A549 (cell line): Measurements from ENCODE around the gene MFF. TPM values are rescaled to one million over a fixed set of nuclear protein-coding genes. Genes with fewer than 3 reads are reported as not detected.

Source experiments
- ATAC-seq, 2 experiments: fragments of 200-7000 bp in 1 of 2; fragments of >200 bp in 1 of 2; cut with Nextera tagmentation in 1 of 2; cut with Tn5 transposase in 1 of 2; 3 replicates each; pipeline versions ENCODE4 v1.8.0 to v1.9.1; 2018 to 2020; ENCODE audit warnings: mild to moderate bottlenecking in 1 of 2, moderate library complexity in 1 of 2
- CTCF ChIA-PET: fragments of 300-600 bp; sonication (Branson Sonifier 250); formaldehyde crosslinking; extraction: SDS; loops from one replicate; lab custom pipeline; 2021; ENCODE audit warnings: antibody characterized with exemption, inconsistent platforms; lab: Yijun Ruan, JAX
- POLR2A ChIA-PET: fragments of 350-600 bp; formaldehyde crosslinking; extraction: SDS; loops from one replicate; lab custom pipeline; 2021; ENCODE audit warnings: antibody characterized with exemption, inconsistent platforms; lab: Yijun Ruan, JAX
- DNase-seq, 2 experiments: peaks; one replicate each; pipeline versions ENCODE4 v3.0.0 to v3.0.0-alpha.2; 2011 to 2016; ENCODE audit warnings: low read depth in 1 of 2, low spot score in 1 of 2
- FAIRE-seq: peaks from 2 replicates; lab custom pipeline; 2011; peaks lifted over from hg19 to GRCh38; lab: Jason Lieb, UNC
- H3K27ac ChIP-seq, 2 experiments: fragments of >200 bp; sonication (Bioruptor Twin); formaldehyde crosslinking; 3 replicates each; pipeline ENCODE4 v1.5.1; 2016 to 2017
- H3K4me1 ChIP-seq: fragments of >200 bp; sonication (Bioruptor Twin); formaldehyde crosslinking; 3 replicates; pipeline ENCODE4 v1.6.1; 2016
- H3K4me2 ChIP-seq: fragments of >200 bp; sonication (Bioruptor Twin); formaldehyde crosslinking; 3 replicates; pipeline ENCODE4 v1.6.1; 2016
- H3K4me3 ChIP-seq: fragments of >200 bp; sonication (Bioruptor Twin); formaldehyde crosslinking; 3 replicates; pipeline ENCODE4 v1.5.1; 2016
- H3K9me3 ChIP-seq: fragments of >200 bp; sonication (Bioruptor Twin); formaldehyde crosslinking; 3 replicates; pipeline ENCODE4 v1.6.1; 2016
- CEBPB ChIP-seq, 2 experiments: fragments of >200 bp in 1 of 2; sonication (Bioruptor Twin) in 1 of 2; formaldehyde crosslinking in 1 of 2; IDR thresholded peaks; 2 replicates each; pipeline ENCODE4 v1.6.1; 2012 to 2016
- CHD2 ChIP-seq: fragments of 150-350 bp; IDR thresholded peaks from 2 replicates; pipeline ENCODE4 v1.6.1; 2014; ENCODE audit warnings: low read length; ENCODE audit not compliant: partially characterized antibody
- EHMT2 ChIP-seq: fragments of 200-600 bp; sonication (generic); IDR thresholded peaks from 2 replicates; pipeline ENCODE4 v1.6.1; 2016; ENCODE audit warnings: antibody characterized with exemption, low read depth, mild to moderate bottlenecking, moderate library complexity
- ESRRA ChIP-seq: fragments of 150-350 bp; IDR thresholded peaks from 2 replicates; pipeline ENCODE4 v1.6.1; 2014; ENCODE audit warnings: mild to moderate bottlenecking, low read length, borderline replicate concordance
- FOSB ChIP-seq: fragments of 250-450 bp; sonication (Bioruptor Pico); IDR thresholded peaks from 2 replicates; pipeline ENCODE4 v1.5.0; 2020; ENCODE audit warnings: mild to moderate bottlenecking, moderate library complexity
- FOSL2 ChIP-seq, 2 experiments: fragments of 450-650 bp in 1 of 2; fragments of >200 bp in 1 of 2; sonication (Bioruptor Twin) in 1 of 2; formaldehyde crosslinking; IDR thresholded peaks; 2 replicates each; pipeline versions ENCODE4 v1.5.0 to v1.6.1; 2016 to 2020; ENCODE audit warnings: mild to moderate bottlenecking in 1 of 2, moderate library complexity in 1 of 2
- HDAC2 ChIP-seq: fragments of 200-600 bp; sonication (generic); IDR thresholded peaks from 2 replicates; pipeline ENCODE4 v1.6.1; 2016
- HOXA7 ChIP-seq: fragments of 250-450 bp; sonication (Bioruptor Pico); IDR thresholded peaks from 2 replicates; pipeline ENCODE4 v1.5.0; 2020; ENCODE audit warnings: mild to moderate bottlenecking, moderate library complexity
- HOXB13 ChIP-seq: fragments of 250-450 bp; sonication (Bioruptor Pico); IDR thresholded peaks from 2 replicates; pipeline ENCODE4 v1.5.0; 2020; ENCODE audit warnings: low read depth, mild to moderate bottlenecking, moderate library complexity
- JUN ChIP-seq, 2 experiments: fragments of >200 bp; sonication (Bioruptor Twin); formaldehyde crosslinking; IDR thresholded peaks; 2 replicates in 1 of 2; 3 replicates in 1 of 2; pipeline ENCODE4 v1.6.1; 2016 to 2017
- JUNB ChIP-seq: fragments of >200 bp; sonication (Bioruptor Twin); formaldehyde crosslinking; IDR thresholded peaks from 2 replicates; pipeline ENCODE4 v1.6.1; 2016
- KDM5A ChIP-seq: fragments of 200-600 bp; sonication (generic); IDR thresholded peaks from 2 replicates; pipeline ENCODE4 v1.6.1; 2016; ENCODE audit warnings: antibody characterized with exemption, mild to moderate bottlenecking
- MAFK ChIP-seq: fragments of 450-650 bp; IDR thresholded peaks from 2 replicates; pipeline ENCODE4 v1.6.1; 2014; ENCODE audit not compliant: partially characterized antibody
- MAZ ChIP-seq: fragments of 150-350 bp; IDR thresholded peaks from 2 replicates; pipeline ENCODE4 v1.6.1; 2014; ENCODE audit warnings: antibody characterized with exemption, low read depth, low read length, borderline replicate concordance
- NPAS2 ChIP-seq: fragments of 250-450 bp; sonication (Bioruptor Pico); IDR thresholded peaks from 2 replicates; pipeline ENCODE4 v1.8.0; 2022; ENCODE audit warnings: mild to moderate bottlenecking, moderate library complexity, borderline replicate concordance
- NR3C1 ChIP-seq: fragments of >200 bp; sonication (Bioruptor Twin); formaldehyde crosslinking; IDR thresholded peaks from 3 replicates; pipeline ENCODE4 v1.6.1; 2017
- PHF8 ChIP-seq: fragments of 200-600 bp; sonication (generic); IDR thresholded peaks from 2 replicates; pipeline ENCODE4 v1.6.1; 2016; ENCODE audit warnings: low read depth, mild to moderate bottlenecking, antibody characterized with exemption, moderate library complexity, borderline replicate concordance
- POLR2A ChIP-seq: IDR thresholded peaks from 2 replicates; pipeline ENCODE4 v1.6.1; 2012; ENCODE audit warnings: mild to moderate bottlenecking, low read length
- RAD21 ChIP-seq, 2 experiments: fragments of >200 bp in 1 of 2; sonication (Bioruptor Twin) in 1 of 2; formaldehyde crosslinking in 1 of 2; IDR thresholded peaks in 1 of 2; conservative IDR thresholded peaks in 1 of 2; 2 replicates in 1 of 2; 3 replicates in 1 of 2; pipeline ENCODE4 v1.6.1; 2012 to 2018; ENCODE audit warnings: inconsistent platforms in 1 of 2
- RARB ChIP-seq: fragments of 250-450 bp; sonication (Bioruptor Pico); IDR thresholded peaks from 2 replicates; pipeline ENCODE4 v1.8.0; 2021; ENCODE audit warnings: mild to moderate bottlenecking, moderate library complexity
- RFX5 ChIP-seq: fragments of 450-650 bp; IDR thresholded peaks from 2 replicates; pipeline ENCODE4 v1.7.1; 2014; ENCODE audit warnings: antibody characterized with exemption, mild to moderate bottlenecking, moderate library complexity
- SMC3 ChIP-seq: fragments of >200 bp; sonication (Bioruptor Twin); formaldehyde crosslinking; IDR thresholded peaks from 3 replicates; pipeline ENCODE4 v1.6.1; 2018; ENCODE audit warnings: inconsistent platforms
- SREBF2 ChIP-seq: fragments of 450-650 bp; IDR thresholded peaks from 2 replicates; pipeline ENCODE4 v1.6.1; 2014; ENCODE audit warnings: mild to moderate bottlenecking, moderate library complexity
- TFCP2L1 ChIP-seq: fragments of 250-450 bp; sonication (Bioruptor Pico); IDR thresholded peaks from 2 replicates; pipeline ENCODE4 v1.5.0; 2021; ENCODE audit warnings: mild to moderate bottlenecking
- TP53 ChIP-seq: fragments of 250-450 bp; sonication (Bioruptor Pico); IDR thresholded peaks from 2 replicates; pipeline ENCODE4 v1.5.0; 2021; ENCODE audit warnings: mild to moderate bottlenecking, moderate library complexity
- ZC3H11A ChIP-seq: fragments of 450-650 bp; IDR thresholded peaks from 2 replicates; pipeline ENCODE4 v1.6.1; 2014; ENCODE audit warnings: antibody characterized with exemption, mild to moderate bottlenecking
- ZFP36 ChIP-seq: fragments of 450-650 bp; IDR thresholded peaks from 2 replicates; pipeline ENCODE4 v1.6.1; 2014; ENCODE audit warnings: borderline replicate concordance; ENCODE audit not compliant: partially characterized antibody
- ZNF302 ChIP-seq: fragments of 250-450 bp; sonication (Bioruptor Pico); IDR thresholded peaks from 2 replicates; pipeline ENCODE4 v1.9.0; 2021; ENCODE audit warnings: inconsistent platforms, mild to moderate bottlenecking, moderate library complexity
- ZSCAN20 ChIP-seq: fragments of 250-450 bp; sonication (Bioruptor Pico); IDR thresholded peaks from 2 replicates; pipeline ENCODE4 v1.8.0; 2022; ENCODE audit warnings: mild to moderate bottlenecking, moderate library complexity
- WGBS: methylation state at CpG from one replicate; pipeline ENCODE4 v1.1.6; 2017; ENCODE audit errors: missing lambda C conversion rate; 5-methylcytosine and 5-hydroxymethylcytosine counted together
- polyA plus RNA-seq, 4 experiments: library from polyadenylated mRNA; depleted of rRNA in 3 of 4; stranded (reverse); fragments of >200 nt; fragmentation: RNase III in 1 of 4; extraction: RNeasy Plus Mini Kit Qiagen cat#74134 plus additional on column Dnase treatment in 1 of 4; gene quantifications; 2 replicates in 3 of 4; 3 replicates in 1 of 4; pipeline ENCODE4 v1.2.3, GENCODE V29; 2011 to 2017
- TF ChIP-seq, protein P1 (sequence below): fragments of 200-600 bp; sonication (generic); IDR thresholded peaks from 2 replicates; pipeline ENCODE4 v1.6.1; 2016; ENCODE audit warnings: antibody characterized with exemption, mild to moderate bottlenecking, moderate library complexity
- TF ChIP-seq, protein P2 (sequence below): fragments of 450-650 bp; IDR thresholded peaks from 2 replicates; pipeline ENCODE4 v1.6.1; 2014; ENCODE audit warnings: antibody characterized with exemption
- TF ChIP-seq, protein P3 (sequence below): fragments of 150-350 bp; IDR thresholded peaks from 2 replicates; pipeline ENCODE4 v1.6.1; 2014; ENCODE audit warnings: low read depth, mild to moderate bottlenecking, low read length
- TF ChIP-seq, protein P4 (sequence below): fragments of >200 bp; sonication (Bioruptor Twin); formaldehyde crosslinking; IDR thresholded peaks from 2 replicates; pipeline ENCODE4 v1.6.1; 2016
- TF ChIP-seq, protein P5 (sequence below): fragments of >200 bp; sonication (Bioruptor Twin); formaldehyde crosslinking; IDR thresholded peaks from 3 replicates; pipeline ENCODE4 v1.5.1; 2016
- TF ChIP-seq, protein P6 (sequence below): IDR thresholded peaks from 2 replicates; pipeline ENCODE4 v1.6.1; 2012

Gene MFF
- polyA plus RNA-seq, 2 of the 4 experiments (the other 2 are of a cell fraction) = 135 to 252 TPM

DNA sequence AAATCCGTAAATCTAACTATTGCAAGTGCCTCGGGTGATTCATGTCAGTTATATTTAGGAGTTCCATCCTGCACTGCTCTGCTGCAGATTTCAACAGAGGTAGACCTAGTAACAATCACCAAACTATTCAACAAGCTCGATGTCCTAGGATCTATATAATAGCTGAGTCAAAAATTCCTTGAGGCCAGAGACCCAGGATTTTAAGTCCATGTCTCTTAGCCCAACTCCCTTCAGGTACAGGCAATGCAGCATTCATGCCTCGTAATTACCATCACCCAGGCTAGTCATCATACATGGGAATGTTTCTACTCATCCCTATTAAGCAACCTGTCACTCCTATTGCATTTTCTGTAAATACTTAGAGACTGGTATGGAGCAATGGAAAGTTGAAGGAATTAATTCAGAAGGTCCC lies 53.3 kb downstream of the MFF start:
- DNase-seq (peak; percentile 46 to 84), ATAC-seq (peak; percentile 75 to 92), FAIRE-seq (no peak)
- CTCF ChIA-PET = interaction anchor here (0.8 to 2.9 kb wide), 9 partner anchors 8 to 388 kb away, joined by 3 to 13 read pairs (median 7); partner anchors contain the start of gene SCYGR1
- POLR2A ChIA-PET = interaction anchor here (0.8 to 1.4 kb wide), 2 partner anchors 10 to 12 kb away, joined by 3 to 6 read pairs; no protein-coding TSS in a partner anchor
- H3K9me3 ChIP-seq = no peaks in the 10 kb centered on the region
- WGBS = under 1% methylated on average over 4 of the region's 4 CpGs
- H3K27ac ChIP-seq = peak overlapping the region; percentile 95 to 99
- peak overlapping the region; percentile 78 for H3K4me2 ChIP-seq
- H3K4me1 ChIP-seq = peaks cover 57% of the 10 kb centered on the region
- peak overlapping the region; percentile 37 for H3K4me3 ChIP-seq
- TF ChIP-seq TFCP2L1 (CRISPR knock-in tag) (no peak), SMC3 (0 out of 3 replicates have a peak, but pooled peaks have one; percentile 12), RFX5 (no peak), POLR2A (no peak), ESRRA (no peak), ZNF302 (CRISPR knock-in tag) (no peak), ZFP36 (no peak), TP53 (no peak), RAD21 (conservative IDR thresholded peaks at IDR 0.05 in 1 of 2, IDR thresholded peaks at IDR 0.05 in 1 of 2) (0 out of 5 replicates have a peak, but pooled peaks of 1 of the 2 experiments have one; percentile 12), PHF8 (no peak), CEBPB (IDR thresholded peaks at IDR 0.05) (peak; percentile 93 to 96), MAFK (peak; percentile 11), MAZ (no peak), JUN (IDR thresholded peaks at IDR 0.05) (peak; percentile 64 to 79), NR3C1 (no peak), EHMT2 (no peak), RARB (CRISPR knock-in tag) (no peak), HOXB13 (CRISPR knock-in tag) (no peak), JUNB (peak; percentile 81; the same call in 1 of the 2 replicates), ZC3H11A (no peak), FOSB (no peak), NPAS2 (CRISPR knock-in tag) (no peak), SREBF2 (no peak), FOSL2 (IDR thresholded peaks at IDR 0.05) (peak; percentile 57; the same call in 1 of the 2 replicates), FOSL2 (CRISPR knock-in tag; IDR thresholded peaks at IDR 0.05) (peak; percentile 92), CHD2 (no peak), ZSCAN20 (CRISPR knock-in tag) (0 out of 2 replicates have a peak, but pooled peaks have one; percentile 32), KDM5A (no peak), HDAC2 (no peak), HOXA7 (CRISPR knock-in tag) (no peak)
- TF ChIP-seq, protein P1, sequence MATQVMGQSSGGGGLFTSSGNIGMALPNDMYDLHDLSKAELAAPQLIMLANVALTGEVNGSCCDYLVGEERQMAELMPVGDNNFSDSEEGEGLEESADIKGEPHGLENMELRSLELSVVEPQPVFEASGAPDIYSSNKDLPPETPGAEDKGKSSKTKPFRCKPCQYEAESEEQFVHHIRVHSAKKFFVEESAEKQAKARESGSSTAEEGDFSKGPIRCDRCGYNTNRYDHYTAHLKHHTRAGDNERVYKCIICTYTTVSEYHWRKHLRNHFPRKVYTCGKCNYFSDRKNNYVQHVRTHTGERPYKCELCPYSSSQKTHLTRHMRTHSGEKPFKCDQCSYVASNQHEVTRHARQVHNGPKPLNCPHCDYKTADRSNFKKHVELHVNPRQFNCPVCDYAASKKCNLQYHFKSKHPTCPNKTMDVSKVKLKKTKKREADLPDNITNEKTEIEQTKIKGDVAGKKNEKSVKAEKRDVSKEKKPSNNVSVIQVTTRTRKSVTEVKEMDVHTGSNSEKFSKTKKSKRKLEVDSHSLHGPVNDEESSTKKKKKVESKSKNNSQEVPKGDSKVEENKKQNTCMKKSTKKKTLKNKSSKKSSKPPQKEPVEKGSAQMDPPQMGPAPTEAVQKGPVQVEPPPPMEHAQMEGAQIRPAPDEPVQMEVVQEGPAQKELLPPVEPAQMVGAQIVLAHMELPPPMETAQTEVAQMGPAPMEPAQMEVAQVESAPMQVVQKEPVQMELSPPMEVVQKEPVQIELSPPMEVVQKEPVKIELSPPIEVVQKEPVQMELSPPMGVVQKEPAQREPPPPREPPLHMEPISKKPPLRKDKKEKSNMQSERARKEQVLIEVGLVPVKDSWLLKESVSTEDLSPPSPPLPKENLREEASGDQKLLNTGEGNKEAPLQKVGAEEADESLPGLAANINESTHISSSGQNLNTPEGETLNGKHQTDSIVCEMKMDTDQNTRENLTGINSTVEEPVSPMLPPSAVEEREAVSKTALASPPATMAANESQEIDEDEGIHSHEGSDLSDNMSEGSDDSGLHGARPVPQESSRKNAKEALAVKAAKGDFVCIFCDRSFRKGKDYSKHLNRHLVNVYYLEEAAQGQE = no peak
- TF ChIP-seq, protein P2, sequence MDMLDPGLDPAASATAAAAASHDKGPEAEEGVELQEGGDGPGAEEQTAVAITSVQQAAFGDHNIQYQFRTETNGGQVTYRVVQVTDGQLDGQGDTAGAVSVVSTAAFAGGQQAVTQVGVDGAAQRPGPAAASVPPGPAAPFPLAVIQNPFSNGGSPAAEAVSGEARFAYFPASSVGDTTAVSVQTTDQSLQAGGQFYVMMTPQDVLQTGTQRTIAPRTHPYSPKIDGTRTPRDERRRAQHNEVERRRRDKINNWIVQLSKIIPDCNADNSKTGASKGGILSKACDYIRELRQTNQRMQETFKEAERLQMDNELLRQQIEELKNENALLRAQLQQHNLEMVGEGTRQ = no peak
- TF ChIP-seq, protein P3, sequence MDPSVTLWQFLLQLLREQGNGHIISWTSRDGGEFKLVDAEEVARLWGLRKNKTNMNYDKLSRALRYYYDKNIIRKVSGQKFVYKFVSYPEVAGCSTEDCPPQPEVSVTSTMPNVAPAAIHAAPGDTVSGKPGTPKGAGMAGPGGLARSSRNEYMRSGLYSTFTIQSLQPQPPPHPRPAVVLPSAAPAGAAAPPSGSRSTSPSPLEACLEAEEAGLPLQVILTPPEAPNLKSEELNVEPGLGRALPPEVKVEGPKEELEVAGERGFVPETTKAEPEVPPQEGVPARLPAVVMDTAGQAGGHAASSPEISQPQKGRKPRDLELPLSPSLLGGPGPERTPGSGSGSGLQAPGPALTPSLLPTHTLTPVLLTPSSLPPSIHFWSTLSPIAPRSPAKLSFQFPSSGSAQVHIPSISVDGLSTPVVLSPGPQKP = no peak
- TF ChIP-seq, protein P4, sequence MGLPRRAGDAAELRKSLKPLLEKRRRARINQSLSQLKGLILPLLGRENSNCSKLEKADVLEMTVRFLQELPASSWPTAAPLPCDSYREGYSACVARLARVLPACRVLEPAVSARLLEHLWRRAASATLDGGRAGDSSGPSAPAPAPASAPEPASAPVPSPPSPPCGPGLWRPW = peak; percentile 86; the same call in 1 of the 2 replicates
- TF ChIP-seq, protein P5, sequence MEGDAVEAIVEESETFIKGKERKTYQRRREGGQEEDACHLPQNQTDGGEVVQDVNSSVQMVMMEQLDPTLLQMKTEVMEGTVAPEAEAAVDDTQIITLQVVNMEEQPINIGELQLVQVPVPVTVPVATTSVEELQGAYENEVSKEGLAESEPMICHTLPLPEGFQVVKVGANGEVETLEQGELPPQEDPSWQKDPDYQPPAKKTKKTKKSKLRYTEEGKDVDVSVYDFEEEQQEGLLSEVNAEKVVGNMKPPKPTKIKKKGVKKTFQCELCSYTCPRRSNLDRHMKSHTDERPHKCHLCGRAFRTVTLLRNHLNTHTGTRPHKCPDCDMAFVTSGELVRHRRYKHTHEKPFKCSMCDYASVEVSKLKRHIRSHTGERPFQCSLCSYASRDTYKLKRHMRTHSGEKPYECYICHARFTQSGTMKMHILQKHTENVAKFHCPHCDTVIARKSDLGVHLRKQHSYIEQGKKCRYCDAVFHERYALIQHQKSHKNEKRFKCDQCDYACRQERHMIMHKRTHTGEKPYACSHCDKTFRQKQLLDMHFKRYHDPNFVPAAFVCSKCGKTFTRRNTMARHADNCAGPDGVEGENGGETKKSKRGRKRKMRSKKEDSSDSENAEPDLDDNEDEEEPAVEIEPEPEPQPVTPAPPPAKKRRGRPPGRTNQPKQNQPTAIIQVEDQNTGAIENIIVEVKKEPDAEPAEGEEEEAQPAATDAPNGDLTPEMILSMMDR = no peak
- TF ChIP-seq, protein P6, sequence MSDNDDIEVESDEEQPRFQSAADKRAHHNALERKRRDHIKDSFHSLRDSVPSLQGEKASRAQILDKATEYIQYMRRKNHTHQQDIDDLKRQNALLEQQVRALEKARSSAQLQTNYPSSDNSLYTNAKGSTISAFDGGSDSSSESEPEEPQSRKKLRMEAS = peak; percentile 38; the same call in 1 of the 2 replicates
